ENCODE measurements around the gene AGAP1. TPM values are rescaled to one million over a fixed set of nuclear protein-coding genes. Genes with fewer than 3 reads are reported as not detected.

AGAP1 gene
- total and polyA plus RNA-seq, 2 donors (not counting 3 experiments of a cell fraction or from before 2014, with no cell fraction given): 10.2 to 20.9 TPM

DNA sequence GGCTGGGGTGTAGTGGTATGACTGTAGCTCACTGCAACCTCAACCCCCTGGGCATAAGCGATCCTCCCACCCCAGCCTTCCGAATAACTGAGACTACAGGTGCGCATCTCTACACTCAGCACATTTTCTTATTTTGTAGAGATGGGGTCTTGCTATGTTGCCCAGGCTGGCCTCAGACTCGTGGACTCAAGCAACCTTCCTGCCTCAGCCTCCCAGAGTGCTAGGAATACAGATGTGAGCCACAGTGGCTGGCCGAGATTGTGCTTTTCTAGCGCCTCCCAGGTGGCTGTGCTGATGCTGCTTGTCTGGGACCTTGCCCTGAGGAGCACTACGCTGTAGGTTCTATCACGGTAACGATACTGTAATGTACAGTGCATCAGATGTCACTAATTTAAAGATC is 155.6 kb downstream of the AGAP1 start:
- H3K27ac ChIP-seq (ENCODE audit: insufficient read depth, low read depth, low read length): no peak overlapping the region
- H3K36me3 ChIP-seq (ENCODE audit: control insufficient read depth in 2 of 2, extremely low read depth in 1 of 2, insufficient read depth in 2 of 2, low read length in 2 of 2): no peaks in the 10 kb centered on the region
- H3K9me3 ChIP-seq (replicated peaks; ENCODE audit: control insufficient read depth, insufficient read depth, low read length): no peaks in the 10 kb centered on the region
- DNase-seq (ENCODE audit: low read depth, low spot score): no peak
- no peak overlapping the region for H3K9ac ChIP-seq (replicated peaks; ENCODE audit: extremely low read depth, insufficient read depth, low read length)
- dilution Hi-C loops (cut with MboI; ENCODE audit: extremely low pct_ligation_motif_present, low sequenced_read_pairs): no loop called here
- BruUV-seq (replicated peaks): no TSS peak
- H3K9me1 ChIP-seq (replicated peaks; ENCODE audit: control insufficient read depth, extremely low read depth, insufficient read depth, low read length): no peaks in the 10 kb centered on the region
- no peak for TF ChIP-seq MYC (IDR thresholded peaks at IDR 0.05; ENCODE audit: low read depth, low read length)
- no peaks in the 10 kb centered on the region for H3K27me3 ChIP-seq (ENCODE audit: control insufficient read depth in 2 of 2, insufficient read depth in 2 of 2, low read length in 2 of 2)
- H3K4me2 ChIP-seq (ENCODE audit: insufficient read depth, low read length): no peak overlapping the region
- no peak overlapping the region for H3K4me3 ChIP-seq (replicated peaks in 1 of 3; ENCODE audit: insufficient read depth in 1 of 3, low read depth in 1 of 3, low read length in 3 of 3)
- FAIRE-seq: no peak
- ChIA-PET CTCF (no interaction called here), POLR2A (no interaction called here)
- H3K4me1 ChIP-seq (ENCODE audit: control insufficient read depth, extremely low read depth, insufficient read depth, low read length): peaks cover 6% of the 10 kb centered on the region
- intact Hi-C loops (cut with micrococcal nuclease): no loop called here
- H4K20me1 ChIP-seq (replicated peaks; ENCODE audit: control insufficient read depth, extremely low read depth, insufficient read depth, low read length): no peaks in the 10 kb centered on the region
- H3K79me2 ChIP-seq (ENCODE audit: control insufficient read depth, insufficient read depth, low read length): no peaks in the 10 kb centered on the region
- H2AFZ ChIP-seq (ENCODE audit: low read depth, low read length): no peak overlapping the region

DNA sequence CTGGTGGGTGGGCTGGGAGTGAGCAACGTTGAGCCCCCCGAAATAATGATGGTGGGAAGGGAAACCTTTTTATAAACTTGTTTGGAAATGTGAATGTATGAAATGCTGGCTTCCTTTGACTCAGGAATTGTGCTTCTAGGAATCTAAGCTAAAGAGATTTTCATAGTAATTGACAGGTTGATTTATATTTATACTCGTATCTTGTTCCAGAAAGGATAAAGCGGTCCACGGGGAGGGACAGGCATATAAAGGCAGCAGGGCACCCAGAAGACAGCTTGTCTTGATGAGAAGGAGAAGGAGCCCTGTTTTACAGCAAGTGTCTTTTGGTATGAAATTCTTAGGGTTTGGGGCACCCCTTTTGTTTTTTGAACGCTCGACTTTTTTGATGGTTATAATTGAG is 157.8 kb downstream of the AGAP1 start:
- H2AFZ ChIP-seq (ENCODE audit: low read depth, low read length): no peak overlapping the region
- FAIRE-seq (peak; percentile 35), DNase-seq (ENCODE audit: low read depth, low spot score) (no peak)
- no peaks in the 10 kb centered on the region for H3K9me1 ChIP-seq (replicated peaks; ENCODE audit: control insufficient read depth, extremely low read depth, insufficient read depth, low read length)
- POLR2A ChIA-PET: no interaction called here
- no peaks in the 10 kb centered on the region for H3K27me3 ChIP-seq (ENCODE audit: control insufficient read depth in 2 of 2, insufficient read depth in 2 of 2, low read length in 2 of 2)
- H3K79me2 ChIP-seq (ENCODE audit: control insufficient read depth, insufficient read depth, low read length): no peaks in the 10 kb centered on the region
- CTCF ChIA-PET: interaction anchor here (1.5 to 1.9 kb wide), 2 partner anchors 13 to 57 kb away, joined by 4 to 5 read pairs; no protein-coding TSS in a partner anchor
- H3K9me3 ChIP-seq (replicated peaks; ENCODE audit: control insufficient read depth, insufficient read depth, low read length): no peaks in the 10 kb centered on the region
- no TSS peak for BruUV-seq (replicated peaks)
- intact Hi-C loops (cut with micrococcal nuclease) (no loop called here), dilution Hi-C loops (cut with MboI; ENCODE audit: extremely low pct_ligation_motif_present, low sequenced_read_pairs) (no loop called here)
- TF ChIP-seq CTCF (IDR thresholded peaks at IDR 0.05; ENCODE audit: extremely low read depth in 1 of 2, insufficient read depth in 1 of 2, low read depth in 1 of 2, low read length in 2 of 2) (no peak), FOS (IDR thresholded peaks at IDR 0.05; ENCODE audit: borderline replicate concordance, insufficient read depth, low read length) (no peak), MYC (IDR thresholded peaks at IDR 0.05; ENCODE audit: low read depth, low read length) (no peak), JUN (IDR thresholded peaks at IDR 0.05; ENCODE audit: borderline replicate concordance, insufficient read depth, insufficient read length, low read depth) (no peak), EZH2 (IDR thresholded peaks at IDR 0.05; ENCODE audit: borderline replicate concordance, low read depth, low read length, severe bottlenecking) (no peak), GATA2 (IDR thresholded peaks at IDR 0.05; ENCODE audit: insufficient read depth, insufficient read length, low read depth, low read length) (no peak), POLR2AphosphoS5 (IDR thresholded peaks at IDR 0.05; ENCODE audit: insufficient read depth, low read depth, low read length) (no peak), POLR2A (IDR thresholded peaks at IDR 0.05; ENCODE audit: low read depth, low read length) (no peak)
- TF ChIP-seq, protein P1, sequence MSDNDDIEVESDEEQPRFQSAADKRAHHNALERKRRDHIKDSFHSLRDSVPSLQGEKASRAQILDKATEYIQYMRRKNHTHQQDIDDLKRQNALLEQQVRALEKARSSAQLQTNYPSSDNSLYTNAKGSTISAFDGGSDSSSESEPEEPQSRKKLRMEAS (IDR thresholded peaks at IDR 0.05; ENCODE audit: insufficient read depth, insufficient read length): no peak
- peaks cover 3% of the 10 kb centered on the region for H4K20me1 ChIP-seq (replicated peaks; ENCODE audit: control insufficient read depth, extremely low read depth, insufficient read depth, low read length)
- H3K36me3 ChIP-seq (ENCODE audit: control insufficient read depth in 2 of 2, extremely low read depth in 1 of 2, insufficient read depth in 2 of 2, low read length in 2 of 2): no peaks in the 10 kb centered on the region
- H3K4me1 ChIP-seq (ENCODE audit: control insufficient read depth, extremely low read depth, insufficient read depth, low read length): peaks cover 6% of the 10 kb centered on the region
- no peak overlapping the region for H3K4me3 ChIP-seq (replicated peaks in 1 of 3; ENCODE audit: insufficient read depth in 1 of 3, low read depth in 1 of 3, low read length in 3 of 3)
- H3K9ac ChIP-seq (replicated peaks; ENCODE audit: extremely low read depth, insufficient read depth, low read length): no peak overlapping the region
- H3K27ac ChIP-seq (ENCODE audit: insufficient read depth, low read depth, low read length): no peak overlapping the region
- no peak overlapping the region for H3K4me2 ChIP-seq (ENCODE audit: insufficient read depth, low read length)

All from endothelial cell of umbilical vein (primary cell).